ENCODE results near the gene ABCD2. TPM values are rescaled to one million over a fixed set of nuclear protein-coding genes. Genes with fewer than 3 reads are reported as not detected.

Gene ABCD2
- total and polyA plus RNA-seq, 7 donors, result 0.04 to 0.34 (median 0.21) TPM

- ATAC-seq (no peak), DNase-seq (no peak)
- no peaks in the 10 kb centered on the region for H3K9me3 ChIP-seq
- intact Hi-C loops (cut with DNase I), result loop anchor here in 1 of 2 donors (10.0 kb wide), 1 partner anchor 817 kb away; no protein-coding TSS in a partner anchor
- no peaks in the 10 kb centered on the region for H3K36me3 ChIP-seq (ENCODE audit: insufficient read depth in 1 of 2, low read depth in 1 of 2)
- H3K4me3 ChIP-seq, result no peak overlapping the region
- H3K4me1 ChIP-seq, result peaks cover 5% of the 10 kb centered on the region
- no peak overlapping the region for H3K27ac ChIP-seq
- H3K27me3 ChIP-seq (ENCODE audit: insufficient read depth in 3 of 3, low read length in 2 of 3), result no peaks in the 10 kb centered on the region
- TF ChIP-seq CTCF (IDR thresholded peaks at IDR 0.05), result no peak
Measured at GRCh38 chr12:39621670-39622069, 2.1 kb upstream of the ABCD2 start.

GRCh38 chr12:39620659-39621658, 1.4 kb upstream of the ABCD2 start:
- H3K27me3 ChIP-seq (ENCODE audit: insufficient read depth in 3 of 3, low read length in 2 of 3), result no peaks in the 10 kb centered on the region
- no peaks in the 10 kb centered on the region for H3K9me3 ChIP-seq
- no peaks in the 10 kb centered on the region for H3K36me3 ChIP-seq (ENCODE audit: insufficient read depth in 1 of 2, low read depth in 1 of 2)
- intact Hi-C loops (cut with DNase I), result loop anchor here in 1 of 2 donors (10.0 kb wide), 1 partner anchor 816 kb away; no protein-coding TSS in a partner anchor
- peak overlapping the region; percentile 68 for H3K4me3 ChIP-seq
- peaks cover 5% of the 10 kb centered on the region for H3K4me1 ChIP-seq
- no peak for ATAC-seq
- TF ChIP-seq CTCF (IDR thresholded peaks at IDR 0.05), result no peak
- WGBS, 3 donors, result 75 to 80% (median 76%) methylated on average over 11 of the region's 11 CpGs
- DNase-seq, result no peak
- peak overlapping the region; percentile 36 for H3K27ac ChIP-seq

GRCh38 chr12:39619316-39619659, 315 bp downstream of the ABCD2 start:
- no peaks in the 10 kb centered on the region for H3K9me3 ChIP-seq
- H3K4me1 ChIP-seq, result peaks cover 5% of the 10 kb centered on the region
- 5 to 13% (median 11%) methylated on average over 10 of the region's 10 CpGs for WGBS, 3 donors
- ATAC-seq (peak; percentile 34 to 79 (median 56)), DNase-seq (no peak)
- intact Hi-C loops (cut with DNase I), result no loop called here
- no peaks in the 10 kb centered on the region for H3K36me3 ChIP-seq (ENCODE audit: insufficient read depth in 1 of 2, low read depth in 1 of 2)
- peak overlapping the region; percentile 68 for H3K4me3 ChIP-seq
- H3K27me3 ChIP-seq (ENCODE audit: insufficient read depth in 3 of 3, low read length in 2 of 3), result no peaks in the 10 kb centered on the region
- no peak for TF ChIP-seq CTCF (IDR thresholded peaks at IDR 0.05)
- peak overlapping the region; percentile 19 for H3K27ac ChIP-seq

- no peaks in the 10 kb centered on the region for H3K36me3 ChIP-seq (ENCODE audit: insufficient read depth in 1 of 2, low read depth in 1 of 2)
- TF ChIP-seq CTCF (IDR thresholded peaks at IDR 0.05), result no peak
- H3K9me3 ChIP-seq, result no peaks in the 10 kb centered on the region
- 54 to 72% (median 65%) methylated on average over 5 of the region's 5 CpGs for WGBS, 3 donors
- DNase-seq (no peak), ATAC-seq (no peak)
- H3K4me3 ChIP-seq, result peak overlapping the region; percentile 68
- peaks cover 5% of the 10 kb centered on the region for H3K4me1 ChIP-seq
- no peak overlapping the region for H3K27ac ChIP-seq
- intact Hi-C loops (cut with DNase I), result no loop called here
- H3K27me3 ChIP-seq (ENCODE audit: insufficient read depth in 3 of 3, low read length in 2 of 3), result no peaks in the 10 kb centered on the region
Measured at GRCh38 chr12:39618701-39619100, 902 bp downstream of the ABCD2 start.

All from psoas muscle (tissue), 8 donors.